HG02870 (cell line): ENCODE measurements around the gene TRIM65.
A peak's percentile ranks its signal among the peaks of the same experiment; 100 is the strongest.
"Not testable (repeated sequence)": the region's sequence is repeated elsewhere in the genome, so short reads cannot be mapped to it uniquely, and the experiment has no call there.

ENCODE experiments used
- ATAC-seq: cut with Tn5 transposase; IDR thresholded peaks from one replicate; pipeline ENCODE4 v1.9.1; 2021; ENCODE audit warnings: mild to moderate bottlenecking, moderate library complexity; ENCODE audit not compliant: unreplicated experiment

Gene TRIM65

DNA sequence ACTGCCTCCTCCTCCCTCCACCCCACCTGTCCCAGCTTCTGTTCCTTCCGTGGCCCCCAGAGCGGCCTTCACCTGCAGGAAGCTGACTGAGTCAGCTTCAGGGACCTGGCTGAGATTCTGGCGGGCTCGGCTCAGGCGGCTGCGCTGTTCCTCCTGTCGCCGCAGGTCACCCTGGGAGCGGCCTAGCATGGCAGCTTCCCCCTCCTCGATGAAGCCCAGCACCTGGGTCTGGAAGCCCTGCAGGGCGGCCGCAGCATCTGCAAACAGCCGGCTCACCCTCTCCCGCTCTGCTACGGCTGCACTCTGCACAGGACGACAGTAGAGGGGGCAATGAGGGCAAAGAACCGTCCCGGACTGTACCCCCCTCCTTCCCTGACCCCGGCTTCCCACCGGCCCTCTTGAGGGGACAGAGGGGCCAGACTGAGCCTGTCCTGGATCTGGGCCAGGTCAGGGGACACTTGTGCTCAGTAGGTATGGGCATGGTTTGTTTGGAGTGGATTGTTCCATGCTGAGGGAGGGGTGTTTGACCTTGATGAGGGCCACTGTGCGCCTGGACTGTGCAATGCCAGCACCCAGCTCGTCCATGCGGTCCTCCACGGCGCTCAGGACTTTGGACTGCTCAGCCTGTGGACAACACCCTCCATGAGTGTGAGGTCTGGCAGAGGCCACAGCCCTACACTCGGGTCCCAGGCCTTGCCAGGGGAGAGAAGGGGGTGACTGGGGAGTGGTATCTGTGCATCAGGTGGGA, 20.4 kb downstream of the TRIM65 start:
- ATAC-seq, result no peak

GRCh38 chr17:75875940-75876189, 20.9 kb downstream of the TRIM65 start:
- no peak for ATAC-seq

DNA sequence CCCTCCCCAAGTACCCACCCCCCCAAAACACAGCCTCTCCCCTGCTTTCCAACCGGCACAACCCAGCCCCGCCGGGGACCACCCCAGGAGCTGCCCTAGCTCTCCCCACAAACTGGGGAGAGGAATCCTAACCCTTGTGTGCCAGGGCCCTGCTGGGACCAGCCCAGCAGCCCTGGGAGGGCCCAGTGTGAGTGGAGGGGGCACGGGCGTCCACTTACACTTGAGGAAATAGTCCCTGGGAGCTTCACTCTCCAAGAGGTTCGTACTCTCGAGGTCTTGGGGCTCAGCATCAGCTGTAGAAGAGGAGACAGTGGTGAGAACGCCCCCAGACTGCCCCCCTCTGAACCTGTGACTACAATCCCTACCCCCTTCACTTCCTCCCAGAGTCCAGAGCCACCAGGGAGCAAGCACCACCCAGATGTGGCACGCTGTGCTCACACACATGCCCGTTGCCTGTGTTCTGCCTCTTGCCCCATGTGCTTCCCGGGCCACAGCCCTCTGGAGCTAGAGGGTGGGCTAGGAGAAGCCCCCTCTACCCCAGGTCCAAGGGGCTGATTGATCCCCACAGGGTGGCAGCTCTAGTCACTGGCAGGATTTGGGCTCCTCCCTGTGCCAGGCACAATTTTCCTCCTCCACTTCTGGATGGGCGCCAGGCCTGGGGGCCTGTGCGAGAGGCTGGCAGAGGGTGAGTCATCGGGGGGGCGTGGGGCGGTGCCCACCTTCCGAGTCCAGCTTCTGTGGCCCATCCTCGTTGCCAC, 21.4 kb downstream of the TRIM65 start:
- no peak for ATAC-seq

GRCh38 chr17:75874323-75875181, 22.2 kb downstream of the TRIM65 start:
- no peak for ATAC-seq

DNA sequence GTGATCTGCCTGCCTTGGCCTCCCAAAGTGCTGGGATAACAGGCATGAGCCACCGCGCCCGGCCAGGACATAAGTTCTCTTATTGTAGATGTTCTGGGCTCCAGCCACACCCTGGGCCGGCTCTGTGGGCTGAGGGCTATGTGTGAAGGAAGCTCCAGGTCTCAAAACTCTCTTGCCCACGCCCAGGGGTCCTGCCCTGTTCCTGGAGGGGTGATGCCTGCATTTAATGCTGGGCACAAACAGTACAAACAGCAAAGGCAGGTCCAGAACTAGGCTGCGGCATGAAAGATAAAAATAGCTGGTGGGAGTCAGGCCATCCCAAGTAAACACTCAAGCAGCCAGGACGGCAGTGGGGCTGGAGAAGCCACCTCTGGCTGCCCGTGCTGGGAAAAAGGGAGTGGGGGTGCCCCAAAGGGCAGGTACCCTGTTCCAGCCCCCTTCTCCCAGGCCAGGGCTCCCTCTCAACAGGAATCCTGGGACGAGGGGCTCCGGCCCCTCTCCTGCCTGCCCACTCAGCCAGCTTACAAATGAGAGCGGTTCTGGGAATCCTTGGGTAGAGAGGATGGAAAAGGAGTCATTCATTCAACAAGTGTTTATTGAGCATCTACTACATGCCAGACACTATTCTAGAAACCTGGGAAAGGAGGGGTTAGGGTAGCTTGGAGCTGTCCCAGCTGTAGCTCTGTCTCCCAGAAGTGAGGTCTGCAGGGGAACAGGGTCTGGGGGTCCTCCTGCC, 23.0 kb downstream of the TRIM65 start:
- ATAC-seq, result no peak

- no peak for ATAC-seq
These were observed 24.1 kb downstream of the TRIM65 start for GRCh38 chr17:75872434-75873351.

GRCh38 chr17:75870228-75870627, 26.5 kb downstream of the TRIM65 start:
- ATAC-seq, result not testable (repeated sequence)

- ATAC-seq, result no peak
These were observed 27.2 kb downstream of the TRIM65 start for GRCh38 chr17:75869282-75870141.

DNA sequence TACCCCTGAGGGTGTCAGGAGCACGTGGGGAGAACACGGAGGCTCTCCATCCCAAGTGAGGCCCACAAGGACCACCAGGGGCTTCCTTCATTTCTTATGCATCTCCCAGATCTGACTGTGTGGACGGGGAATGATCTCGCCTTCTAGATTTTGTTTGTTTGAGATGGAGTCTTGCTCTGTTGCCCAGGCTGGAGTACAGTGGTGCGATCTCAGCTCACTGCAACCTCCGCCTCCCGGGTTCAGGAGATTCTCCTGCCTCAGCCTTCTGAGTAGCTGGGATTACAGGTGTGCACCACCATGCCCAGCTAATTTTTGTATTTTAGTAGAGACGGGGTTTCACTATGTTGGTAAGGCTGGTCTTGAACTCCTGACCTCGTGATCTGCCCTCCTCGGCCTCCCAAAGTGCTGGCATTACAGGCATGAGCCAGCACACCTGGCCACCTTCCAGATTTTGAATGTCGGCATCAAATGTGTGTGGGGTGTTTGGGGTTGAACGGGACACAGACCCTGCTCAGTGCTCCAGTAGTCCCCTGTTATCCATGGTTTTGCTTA, 27.9 kb downstream of the TRIM65 start:
- not testable (repeated sequence) for ATAC-seq

GRCh38 chr17:75865404-75866188, 31.2 kb downstream of the TRIM65 start:
- not testable (repeated sequence) for ATAC-seq

DNA sequence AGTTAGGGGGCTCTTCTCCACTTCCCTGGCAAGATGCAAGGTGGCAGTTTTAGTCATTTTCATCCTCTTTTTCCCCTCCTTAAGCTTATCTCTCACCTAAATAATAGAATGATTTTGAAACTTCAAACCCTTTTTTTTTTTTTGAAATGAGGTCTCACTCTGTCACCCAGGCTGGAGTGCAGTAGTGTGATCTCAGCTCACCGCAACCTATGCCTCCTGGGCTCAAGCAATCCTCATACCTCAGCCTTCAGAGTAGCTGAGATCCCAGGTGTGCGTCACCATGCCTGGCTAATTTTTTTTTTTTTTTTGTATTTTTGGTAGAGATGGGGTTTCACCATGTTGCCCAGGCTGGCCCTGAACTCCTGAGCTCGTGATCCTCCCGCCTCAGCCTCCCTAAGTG, 31.9 kb downstream of the TRIM65 start:
- peak; percentile 4 for ATAC-seq

DNA sequence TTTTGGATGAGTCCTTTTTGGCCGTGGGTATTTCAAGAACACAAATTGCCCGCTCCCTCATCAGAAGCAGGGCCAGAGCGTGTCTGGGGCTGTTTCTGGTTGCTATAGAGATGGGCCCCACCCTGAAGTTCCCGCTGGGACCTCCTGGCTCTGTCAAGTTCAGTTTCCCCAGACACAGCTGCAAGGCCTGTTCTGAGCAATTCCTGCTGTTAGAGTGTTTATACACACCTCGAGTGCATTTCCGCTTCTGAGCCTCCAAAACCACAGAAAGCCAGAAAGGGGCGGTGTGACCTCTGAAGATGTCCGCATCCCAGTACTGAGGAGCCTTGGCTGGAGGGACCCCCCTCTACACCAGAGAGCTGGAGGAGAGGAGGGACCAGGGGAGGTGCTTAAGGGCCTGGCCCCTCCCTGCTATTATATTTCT, 32.3 kb downstream of the TRIM65 start:
- peak; percentile 87 for ATAC-seq

GRCh38 chr17:75861927-75862317, 34.8 kb downstream of the TRIM65 start:
- ATAC-seq, result no peak

DNA sequence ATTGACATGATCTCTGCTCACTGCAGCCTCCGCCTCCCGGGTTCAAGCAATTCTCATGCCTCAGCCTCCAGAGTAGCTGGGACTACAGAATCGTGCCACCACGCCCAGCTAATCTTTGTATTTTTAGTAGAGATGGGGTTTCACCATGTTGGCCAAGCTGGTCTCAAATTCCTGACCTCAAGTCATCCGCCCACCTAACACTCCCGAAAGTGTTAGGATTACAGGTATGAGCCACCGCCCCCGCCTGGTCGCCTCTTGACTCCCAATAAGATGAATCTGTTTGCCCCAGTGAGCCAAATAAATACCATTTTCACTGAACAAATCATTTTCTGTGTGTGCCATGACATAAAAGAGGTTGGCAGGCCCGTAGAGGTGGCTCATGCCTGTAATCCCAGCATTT, 37.4 kb downstream of the TRIM65 start:
- ATAC-seq, result not testable (repeated sequence)

DNA sequence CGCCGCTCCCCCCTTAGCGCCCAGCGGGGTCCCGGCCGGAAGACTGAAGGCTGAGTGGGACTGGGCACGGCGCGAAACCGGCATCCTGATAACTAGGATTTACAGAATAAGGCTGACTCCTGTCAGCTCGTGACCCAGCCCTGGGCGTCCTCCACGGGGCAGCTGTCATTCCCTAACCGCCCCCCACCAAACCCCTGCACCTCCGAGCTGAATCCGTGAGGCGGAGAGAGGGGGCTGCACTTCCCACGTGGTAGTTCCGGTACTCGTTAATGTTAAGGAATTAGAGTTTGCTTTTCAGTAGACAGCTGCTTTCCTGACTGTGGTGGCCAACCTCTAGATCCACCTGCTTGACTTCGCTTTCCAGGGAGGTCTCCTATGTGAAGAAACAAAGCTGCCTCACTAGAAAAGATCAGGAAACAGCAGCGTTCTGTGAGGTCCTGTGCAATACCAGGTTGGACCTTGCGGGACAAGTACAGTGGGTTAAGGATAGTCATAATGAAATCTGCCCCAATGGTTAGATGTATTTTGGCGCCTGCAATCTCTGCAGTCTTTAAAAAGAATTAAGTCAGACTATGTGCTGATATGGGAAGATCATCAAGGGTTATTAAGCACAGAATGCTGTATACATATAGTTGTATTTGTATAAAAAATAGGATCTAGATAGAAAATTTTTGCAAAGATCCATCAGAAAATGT, 40.5 kb downstream of the TRIM65 start:
- no peak for ATAC-seq

GRCh38 chr17:75855310-75856061, 41.3 kb downstream of the TRIM65 start, which contains the start of gene WBP2:
Gene WBP2, minus strand, starts transcription at chr17:75855335. Its CDS starts 38 bp downstream, at chr17:75855297.
- peak; percentile 90 for ATAC-seq
